Liver (tissue), 9 donors: ENCODE data around the gene MKI67. TPM values are rescaled to one million over a fixed set of nuclear protein-coding genes. Genes with fewer than 3 reads are reported as not detected.

Source experiments
- DNase-seq: peaks from one replicate; pipeline ENCODE4 v3.0.0-alpha.2; 2017; ENCODE audit warnings: low spot score
- H3K27ac ChIP-seq, 2 donors: one replicate each; pipeline ENCODE4 v1.7.0; 2013; ENCODE audit warnings: inconsistent platforms in 2 of 2, low read length in 2 of 2, control low read depth in 1 of 2, low read depth in 1 of 2, mild to moderate bottlenecking in 1 of 2
- H3K27me3 ChIP-seq, 4 donors: one replicate each; pipeline versions ENCODE4 v1.6.1 to v1.7.0; 2013; ENCODE audit warnings: low read length in 3 of 4, inconsistent platforms in 1 of 4, mild to moderate bottlenecking in 1 of 4, moderate library complexity in 1 of 4; ENCODE audit not compliant: control insufficient read depth in 4 of 4, insufficient read depth in 4 of 4
- H3K36me3 ChIP-seq, 4 donors: one replicate each; pipeline versions ENCODE4 v1.6.1 to v1.7.0; 2013; ENCODE audit warnings: low read length in 3 of 4, mild to moderate bottlenecking in 3 of 4, low read depth in 1 of 4, moderate library complexity in 1 of 4; ENCODE audit not compliant: control insufficient read depth in 4 of 4, insufficient read depth in 3 of 4
- H3K4me1 ChIP-seq, 4 donors: one replicate each; pipeline versions ENCODE4 v1.6.1 to v1.7.0; 2013; ENCODE audit warnings: low read length in 3 of 4, mild to moderate bottlenecking in 3 of 4, moderate library complexity in 1 of 4; ENCODE audit not compliant: control insufficient read depth in 4 of 4, insufficient read depth in 4 of 4
- H3K4me3 ChIP-seq, 3 donors: one replicate each; pipeline versions ENCODE4 v1.6.1 to v1.7.0; 2013; ENCODE audit warnings: low read length in 3 of 3, control low read depth in 1 of 3, low read depth in 1 of 3, mild to moderate bottlenecking in 1 of 3
- H3K9ac ChIP-seq, 2 donors: one replicate each; pipeline ENCODE4 v1.7.0; 2013; ENCODE audit warnings: low read length in 2 of 2, mild to moderate bottlenecking in 2 of 2, moderate library complexity in 2 of 2, control low read depth in 1 of 2, low read depth in 1 of 2
- H3K9me3 ChIP-seq, 4 donors: one replicate each; pipeline versions ENCODE4 v1.6.1 to v1.7.0; 2013; ENCODE audit warnings: low read length in 3 of 4; ENCODE audit not compliant: control insufficient read depth in 4 of 4
- FOXA1 ChIP-seq: IDR thresholded peaks from 2 replicates; pipeline ENCODE4 v1.6.1; 2016; ENCODE audit warnings: antibody characterized with exemption
- GABPA ChIP-seq, 2 donors: IDR thresholded peaks in 1 of 2; conservative IDR thresholded peaks in 1 of 2; 2 replicates each; pipeline ENCODE4 v1.6.1; 2016; ENCODE audit warnings: antibody characterized with exemption in 2 of 2, mild to moderate bottlenecking in 1 of 2, moderate library complexity in 1 of 2
- HNF4G ChIP-seq: IDR thresholded peaks from 2 replicates; pipeline ENCODE4 v1.6.1; 2016; ENCODE audit warnings: antibody characterized with exemption
- NR2F2 ChIP-seq: IDR thresholded peaks from 2 replicates; pipeline ENCODE4 v1.6.1; 2016; ENCODE audit warnings: antibody characterized with exemption
- RAD21 ChIP-seq, 2 donors: IDR thresholded peaks; 2 replicates each; pipeline ENCODE4 v1.6.1; 2016; ENCODE audit warnings: antibody characterized with exemption in 2 of 2, mild to moderate bottlenecking in 2 of 2
- RXRA ChIP-seq, 2 donors: IDR thresholded peaks; 2 replicates each; pipeline ENCODE4 v1.6.1; 2017 to 2018; ENCODE audit warnings: antibody characterized with exemption in 2 of 2, mild to moderate bottlenecking in 1 of 2
- SP1 ChIP-seq: IDR thresholded peaks from 2 replicates; pipeline ENCODE4 v1.6.1; 2018; ENCODE audit warnings: antibody characterized with exemption, mild to moderate bottlenecking
- TAF1 ChIP-seq: conservative IDR thresholded peaks from 2 replicates; pipeline ENCODE4 v1.6.1; 2016; ENCODE audit warnings: antibody characterized with exemption, mild to moderate bottlenecking
- YY1 ChIP-seq: IDR thresholded peaks from 2 replicates; pipeline ENCODE4 v1.6.1; 2016; ENCODE audit warnings: antibody characterized with exemption, mild to moderate bottlenecking
- WGBS: extraction: QIAGEN DNeasy Blood & Tissue Kit; methylation state at CpG from one replicate; pipeline ENCODE4 v1.1.7; 2013; 5-methylcytosine and 5-hydroxymethylcytosine counted together
- polyA plus RNA-seq, 2 donors: library from polyadenylated mRNA; stranded (reverse) in 1 of 2; unstranded in 1 of 2; fragments of 200-250 nt in 1 of 2; fragments of >200 nt in 1 of 2; fragmentation: Nextera tagmentation in 1 of 2; extraction: Ambion mirVana in 1 of 2; gene quantifications; one replicate each; pipeline versions ENCODE4 v1.2.1 to v1.2.3, GENCODE V29; 2013 to 2015
- total RNA-seq, 2 donors: library from RNA; depleted of rRNA; stranded (reverse); fragments of >200 nt; gene quantifications; one replicate each; pipeline ENCODE4 v1.2.3, GENCODE V29; 2014
- TF ChIP-seq, protein P1 (sequence below): IDR thresholded peaks from 2 replicates; pipeline ENCODE4 v1.6.1; 2016; ENCODE audit warnings: antibody characterized with exemption
- TF ChIP-seq, protein P2 (sequence below): IDR thresholded peaks from 2 replicates; pipeline ENCODE4 v1.6.1; 2016; ENCODE audit warnings: antibody characterized with exemption
- TF ChIP-seq, protein P3 (sequence below): IDR thresholded peaks from 2 replicates; pipeline ENCODE4 v1.6.1; 2016; ENCODE audit warnings: antibody characterized with exemption
- TF ChIP-seq, protein P4 (sequence below): IDR thresholded peaks from 2 replicates; pipeline ENCODE4 v1.6.1; 2016; ENCODE audit warnings: antibody characterized with exemption, mild to moderate bottlenecking
- TF ChIP-seq, protein P5 (sequence below): fragments of 150-350 bp; IDR thresholded peaks from 2 replicates; pipeline ENCODE4 v1.5.1; 2017; ENCODE audit warnings: improper control_type of control experiment, low read depth, low read length; ENCODE audit not compliant: missing input control
- donor health status: healthy.
- donor health status: healthy.
- donor health status: healthy.
- donor health status: healthy.
- donor health status: healthy.

The MKI67 gene
- total and polyA plus RNA-seq, 4 donors: 0.25 to 54.5 (median 1.1) TPM

DNA sequence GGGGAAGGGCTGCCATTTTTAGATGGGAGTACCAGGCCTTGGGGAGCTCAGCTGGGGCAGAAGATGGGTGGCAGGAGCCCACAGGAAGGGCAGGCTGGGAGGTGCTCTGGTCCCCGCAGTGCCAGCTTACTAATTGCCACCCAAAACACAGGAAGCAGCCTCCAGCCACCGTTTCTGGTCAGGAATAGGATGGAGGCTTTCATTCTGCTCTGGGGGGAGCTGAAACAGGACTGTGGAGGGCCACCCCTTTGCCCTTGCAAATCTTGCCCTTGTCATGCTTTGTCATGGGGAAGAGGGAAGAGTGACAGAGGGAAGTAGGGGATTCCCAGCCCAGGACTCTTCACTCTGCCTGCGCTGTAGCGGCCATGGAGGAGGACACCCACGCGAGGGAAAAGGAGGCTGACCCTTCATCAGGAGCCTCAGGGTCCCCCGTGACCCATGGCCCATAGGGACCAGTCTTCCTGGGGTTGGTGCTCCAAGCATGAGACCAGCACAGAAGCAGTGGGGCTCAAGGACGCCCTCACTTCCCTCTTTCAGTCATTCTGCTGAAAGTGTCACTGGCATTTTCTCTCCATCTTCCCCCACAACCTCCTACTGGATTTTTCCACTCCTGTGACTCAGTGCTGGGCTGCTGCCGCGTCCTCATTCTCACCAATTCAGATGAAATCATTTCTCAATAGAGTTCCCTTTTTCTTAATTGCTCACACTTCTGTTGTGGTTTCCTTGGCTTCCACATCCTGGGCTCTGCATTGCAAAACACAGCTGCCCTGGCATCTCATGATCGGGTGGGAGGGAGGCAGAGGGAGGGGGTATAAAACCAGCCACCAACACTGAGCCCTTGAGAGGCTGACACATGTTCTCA lies 61.9 kb downstream of the MKI67 start:
- no peaks in the 10 kb centered on the region for H3K9me3 ChIP-seq
- DNase-seq: no peak
- H3K36me3 ChIP-seq: peaks cover 0 to 2% (median 0%) of the 10 kb centered on the region in 4 donors
- TF ChIP-seq SP1 (no peak), FOXA1 (no peak), GABPA (IDR thresholded peaks at IDR 0.05 in 1 of 2, conservative IDR thresholded peaks at IDR 0.05 in 1 of 2) (no peak), RXRA (IDR thresholded peaks at IDR 0.05) (no peak), RAD21 (IDR thresholded peaks at IDR 0.05) (no peak), TAF1 (no peak), YY1 (no peak)
- TF ChIP-seq, protein P1, sequence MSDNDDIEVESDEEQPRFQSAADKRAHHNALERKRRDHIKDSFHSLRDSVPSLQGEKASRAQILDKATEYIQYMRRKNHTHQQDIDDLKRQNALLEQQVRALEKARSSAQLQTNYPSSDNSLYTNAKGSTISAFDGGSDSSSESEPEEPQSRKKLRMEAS: no peak
- TF ChIP-seq, protein P2, sequence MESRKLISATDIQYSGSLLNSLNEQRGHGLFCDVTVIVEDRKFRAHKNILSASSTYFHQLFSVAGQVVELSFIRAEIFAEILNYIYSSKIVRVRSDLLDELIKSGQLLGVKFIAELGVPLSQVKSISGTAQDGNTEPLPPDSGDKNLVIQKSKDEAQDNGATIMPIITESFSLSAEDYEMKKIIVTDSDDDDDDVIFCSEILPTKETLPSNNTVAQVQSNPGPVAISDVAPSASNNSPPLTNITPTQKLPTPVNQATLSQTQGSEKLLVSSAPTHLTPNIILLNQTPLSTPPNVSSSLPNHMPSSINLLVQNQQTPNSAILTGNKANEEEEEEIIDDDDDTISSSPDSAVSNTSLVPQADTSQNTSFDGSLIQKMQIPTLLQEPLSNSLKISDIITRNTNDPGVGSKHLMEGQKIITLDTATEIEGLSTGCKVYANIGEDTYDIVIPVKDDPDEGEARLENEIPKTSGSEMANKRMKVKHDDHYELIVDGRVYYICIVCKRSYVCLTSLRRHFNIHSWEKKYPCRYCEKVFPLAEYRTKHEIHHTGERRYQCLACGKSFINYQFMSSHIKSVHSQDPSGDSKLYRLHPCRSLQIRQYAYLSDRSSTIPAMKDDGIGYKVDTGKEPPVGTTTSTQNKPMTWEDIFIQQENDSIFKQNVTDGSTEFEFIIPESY: no peak
- TF ChIP-seq, protein P3, sequence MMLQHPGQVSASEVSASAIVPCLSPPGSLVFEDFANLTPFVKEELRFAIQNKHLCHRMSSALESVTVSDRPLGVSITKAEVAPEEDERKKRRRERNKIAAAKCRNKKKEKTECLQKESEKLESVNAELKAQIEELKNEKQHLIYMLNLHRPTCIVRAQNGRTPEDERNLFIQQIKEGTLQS: no peak
- TF ChIP-seq, protein P4, sequence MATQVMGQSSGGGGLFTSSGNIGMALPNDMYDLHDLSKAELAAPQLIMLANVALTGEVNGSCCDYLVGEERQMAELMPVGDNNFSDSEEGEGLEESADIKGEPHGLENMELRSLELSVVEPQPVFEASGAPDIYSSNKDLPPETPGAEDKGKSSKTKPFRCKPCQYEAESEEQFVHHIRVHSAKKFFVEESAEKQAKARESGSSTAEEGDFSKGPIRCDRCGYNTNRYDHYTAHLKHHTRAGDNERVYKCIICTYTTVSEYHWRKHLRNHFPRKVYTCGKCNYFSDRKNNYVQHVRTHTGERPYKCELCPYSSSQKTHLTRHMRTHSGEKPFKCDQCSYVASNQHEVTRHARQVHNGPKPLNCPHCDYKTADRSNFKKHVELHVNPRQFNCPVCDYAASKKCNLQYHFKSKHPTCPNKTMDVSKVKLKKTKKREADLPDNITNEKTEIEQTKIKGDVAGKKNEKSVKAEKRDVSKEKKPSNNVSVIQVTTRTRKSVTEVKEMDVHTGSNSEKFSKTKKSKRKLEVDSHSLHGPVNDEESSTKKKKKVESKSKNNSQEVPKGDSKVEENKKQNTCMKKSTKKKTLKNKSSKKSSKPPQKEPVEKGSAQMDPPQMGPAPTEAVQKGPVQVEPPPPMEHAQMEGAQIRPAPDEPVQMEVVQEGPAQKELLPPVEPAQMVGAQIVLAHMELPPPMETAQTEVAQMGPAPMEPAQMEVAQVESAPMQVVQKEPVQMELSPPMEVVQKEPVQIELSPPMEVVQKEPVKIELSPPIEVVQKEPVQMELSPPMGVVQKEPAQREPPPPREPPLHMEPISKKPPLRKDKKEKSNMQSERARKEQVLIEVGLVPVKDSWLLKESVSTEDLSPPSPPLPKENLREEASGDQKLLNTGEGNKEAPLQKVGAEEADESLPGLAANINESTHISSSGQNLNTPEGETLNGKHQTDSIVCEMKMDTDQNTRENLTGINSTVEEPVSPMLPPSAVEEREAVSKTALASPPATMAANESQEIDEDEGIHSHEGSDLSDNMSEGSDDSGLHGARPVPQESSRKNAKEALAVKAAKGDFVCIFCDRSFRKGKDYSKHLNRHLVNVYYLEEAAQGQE: no peak
- TF ChIP-seq, protein P5, sequence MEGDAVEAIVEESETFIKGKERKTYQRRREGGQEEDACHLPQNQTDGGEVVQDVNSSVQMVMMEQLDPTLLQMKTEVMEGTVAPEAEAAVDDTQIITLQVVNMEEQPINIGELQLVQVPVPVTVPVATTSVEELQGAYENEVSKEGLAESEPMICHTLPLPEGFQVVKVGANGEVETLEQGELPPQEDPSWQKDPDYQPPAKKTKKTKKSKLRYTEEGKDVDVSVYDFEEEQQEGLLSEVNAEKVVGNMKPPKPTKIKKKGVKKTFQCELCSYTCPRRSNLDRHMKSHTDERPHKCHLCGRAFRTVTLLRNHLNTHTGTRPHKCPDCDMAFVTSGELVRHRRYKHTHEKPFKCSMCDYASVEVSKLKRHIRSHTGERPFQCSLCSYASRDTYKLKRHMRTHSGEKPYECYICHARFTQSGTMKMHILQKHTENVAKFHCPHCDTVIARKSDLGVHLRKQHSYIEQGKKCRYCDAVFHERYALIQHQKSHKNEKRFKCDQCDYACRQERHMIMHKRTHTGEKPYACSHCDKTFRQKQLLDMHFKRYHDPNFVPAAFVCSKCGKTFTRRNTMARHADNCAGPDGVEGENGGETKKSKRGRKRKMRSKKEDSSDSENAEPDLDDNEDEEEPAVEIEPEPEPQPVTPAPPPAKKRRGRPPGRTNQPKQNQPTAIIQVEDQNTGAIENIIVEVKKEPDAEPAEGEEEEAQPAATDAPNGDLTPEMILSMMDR: no peak
- WGBS: 70% methylated on average over 11 of the region's 11 CpGs
- peak overlapping the region; percentile 49 to 76 for H3K27ac ChIP-seq
- H3K9ac ChIP-seq: peak overlapping the region in 1 of 2 donors; percentile 6
- H3K27me3 ChIP-seq: peaks cover 0 to 3% (median under 1%) of the 10 kb centered on the region in 4 donors
- peaks cover 0 to 7% (median 1%) of the 10 kb centered on the region in 4 donors for H3K4me1 ChIP-seq
- H3K4me3 ChIP-seq: no peak overlapping the region

DNA sequence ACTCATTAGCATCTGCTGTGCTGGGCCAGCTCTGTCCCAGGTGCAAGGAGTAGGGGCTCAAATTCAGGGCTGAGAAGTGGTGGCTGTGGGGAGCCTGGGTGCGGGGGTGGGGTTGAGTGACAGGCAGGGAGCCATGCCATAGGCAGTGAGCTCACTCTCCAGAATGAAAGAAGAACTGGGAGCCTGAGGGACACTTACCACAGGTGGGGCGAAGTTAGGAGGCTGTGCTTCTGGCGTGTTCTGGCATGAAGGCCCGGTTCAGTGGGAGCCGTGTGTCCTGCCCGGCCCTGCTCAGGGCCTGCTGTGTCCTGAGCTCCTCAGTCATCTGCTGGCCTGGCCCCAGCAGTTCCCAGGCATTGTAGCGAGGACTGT lies 62.5 kb downstream of the MKI67 start:
- Histone ChIP-seq H3K4me3 (no peak overlapping the region), H3K27me3 (peaks cover 0 to 3% (median under 1%) of the 10 kb centered on the region in 4 donors), H3K36me3 (peaks cover 0 to 2% (median 0%) of the 10 kb centered on the region in 4 donors), H3K9me3 (no peaks in the 10 kb centered on the region), H3K4me1 (peaks cover 0 to 7% (median 1%) of the 10 kb centered on the region in 4 donors), H3K27ac (peak overlapping the region; percentile 49 to 76), H3K9ac (no peak overlapping the region)
- 80% methylated on average over 7 of the region's 7 CpGs for WGBS
- DNase-seq: no peak
- TF ChIP-seq SP1 (no peak), TAF1 (no peak), HNF4G (no peak), YY1 (no peak), NR2F2 (no peak)
- TF ChIP-seq, protein P2: no peak
- TF ChIP-seq, protein P4: no peak
